A549 (cell line): ENCODE results near the gene DNM1.

ENCODE experiments used
- TFCP2L1 ChIP-seq: fragments of 250-450 bp; sonication (Bioruptor Pico); IDR thresholded peaks from 2 replicates; pipeline ENCODE4 v1.5.0; 2021; ENCODE audit warnings: mild to moderate bottlenecking
- TF ChIP-seq, protein P1 (sequence below): fragments of >200 bp; sonication (Bioruptor Twin); formaldehyde crosslinking; IDR thresholded peaks from 3 replicates; pipeline ENCODE4 v1.5.1; 2016
- TF ChIP-seq, protein P2 (sequence below): fragments of 200-600 bp; sonication (generic); IDR thresholded peaks from 2 replicates; pipeline ENCODE4 v1.6.1; 2016; ENCODE audit warnings: antibody characterized with exemption, mild to moderate bottlenecking, moderate library complexity

DNA sequence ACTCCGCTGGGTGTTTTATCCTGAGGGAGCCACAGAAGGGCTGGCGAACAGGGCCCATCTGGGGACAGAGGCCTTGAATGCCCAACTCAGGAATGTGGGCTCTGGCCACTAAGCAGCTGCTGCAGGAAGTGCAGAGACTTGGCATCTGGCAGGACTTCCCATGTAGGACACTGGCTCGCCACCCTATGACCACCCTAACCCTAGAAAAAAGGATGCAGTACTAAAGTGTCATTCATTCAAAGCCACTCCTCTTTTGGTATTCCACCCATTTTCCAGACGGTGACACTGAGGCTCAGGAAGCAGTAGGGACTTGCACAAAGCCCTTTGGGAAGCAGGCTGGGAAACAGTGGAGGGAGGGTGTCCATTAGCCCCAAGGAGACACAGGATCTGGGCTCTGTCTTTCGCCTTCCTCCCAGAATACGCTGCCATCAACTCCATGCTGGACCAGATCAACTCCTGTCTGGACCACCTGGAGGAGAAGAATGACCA, 40.1 kb upstream of the DNM1 start:
- TF ChIP-seq TFCP2L1 (CRISPR knock-in tag), result no peak
- TF ChIP-seq, protein P1, sequence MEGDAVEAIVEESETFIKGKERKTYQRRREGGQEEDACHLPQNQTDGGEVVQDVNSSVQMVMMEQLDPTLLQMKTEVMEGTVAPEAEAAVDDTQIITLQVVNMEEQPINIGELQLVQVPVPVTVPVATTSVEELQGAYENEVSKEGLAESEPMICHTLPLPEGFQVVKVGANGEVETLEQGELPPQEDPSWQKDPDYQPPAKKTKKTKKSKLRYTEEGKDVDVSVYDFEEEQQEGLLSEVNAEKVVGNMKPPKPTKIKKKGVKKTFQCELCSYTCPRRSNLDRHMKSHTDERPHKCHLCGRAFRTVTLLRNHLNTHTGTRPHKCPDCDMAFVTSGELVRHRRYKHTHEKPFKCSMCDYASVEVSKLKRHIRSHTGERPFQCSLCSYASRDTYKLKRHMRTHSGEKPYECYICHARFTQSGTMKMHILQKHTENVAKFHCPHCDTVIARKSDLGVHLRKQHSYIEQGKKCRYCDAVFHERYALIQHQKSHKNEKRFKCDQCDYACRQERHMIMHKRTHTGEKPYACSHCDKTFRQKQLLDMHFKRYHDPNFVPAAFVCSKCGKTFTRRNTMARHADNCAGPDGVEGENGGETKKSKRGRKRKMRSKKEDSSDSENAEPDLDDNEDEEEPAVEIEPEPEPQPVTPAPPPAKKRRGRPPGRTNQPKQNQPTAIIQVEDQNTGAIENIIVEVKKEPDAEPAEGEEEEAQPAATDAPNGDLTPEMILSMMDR, result no peak
- TF ChIP-seq, protein P2, sequence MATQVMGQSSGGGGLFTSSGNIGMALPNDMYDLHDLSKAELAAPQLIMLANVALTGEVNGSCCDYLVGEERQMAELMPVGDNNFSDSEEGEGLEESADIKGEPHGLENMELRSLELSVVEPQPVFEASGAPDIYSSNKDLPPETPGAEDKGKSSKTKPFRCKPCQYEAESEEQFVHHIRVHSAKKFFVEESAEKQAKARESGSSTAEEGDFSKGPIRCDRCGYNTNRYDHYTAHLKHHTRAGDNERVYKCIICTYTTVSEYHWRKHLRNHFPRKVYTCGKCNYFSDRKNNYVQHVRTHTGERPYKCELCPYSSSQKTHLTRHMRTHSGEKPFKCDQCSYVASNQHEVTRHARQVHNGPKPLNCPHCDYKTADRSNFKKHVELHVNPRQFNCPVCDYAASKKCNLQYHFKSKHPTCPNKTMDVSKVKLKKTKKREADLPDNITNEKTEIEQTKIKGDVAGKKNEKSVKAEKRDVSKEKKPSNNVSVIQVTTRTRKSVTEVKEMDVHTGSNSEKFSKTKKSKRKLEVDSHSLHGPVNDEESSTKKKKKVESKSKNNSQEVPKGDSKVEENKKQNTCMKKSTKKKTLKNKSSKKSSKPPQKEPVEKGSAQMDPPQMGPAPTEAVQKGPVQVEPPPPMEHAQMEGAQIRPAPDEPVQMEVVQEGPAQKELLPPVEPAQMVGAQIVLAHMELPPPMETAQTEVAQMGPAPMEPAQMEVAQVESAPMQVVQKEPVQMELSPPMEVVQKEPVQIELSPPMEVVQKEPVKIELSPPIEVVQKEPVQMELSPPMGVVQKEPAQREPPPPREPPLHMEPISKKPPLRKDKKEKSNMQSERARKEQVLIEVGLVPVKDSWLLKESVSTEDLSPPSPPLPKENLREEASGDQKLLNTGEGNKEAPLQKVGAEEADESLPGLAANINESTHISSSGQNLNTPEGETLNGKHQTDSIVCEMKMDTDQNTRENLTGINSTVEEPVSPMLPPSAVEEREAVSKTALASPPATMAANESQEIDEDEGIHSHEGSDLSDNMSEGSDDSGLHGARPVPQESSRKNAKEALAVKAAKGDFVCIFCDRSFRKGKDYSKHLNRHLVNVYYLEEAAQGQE, result no peak
